H9 (cell line): ENCODE data around the gene PCSK2. TPM values are rescaled to one million over a fixed set of nuclear protein-coding genes. Genes with fewer than 3 reads are reported as not detected.

ENCODE experiments used
- DNase-seq: peaks from one replicate; pipeline ENCODE4 v3.0.0-alpha.2; 2017
- H2AFZ ChIP-seq: one replicate; pipeline ENCODE4 v1.6.1; 2013; ENCODE audit warnings: mild to moderate bottlenecking, low read length, control low read depth, moderate library complexity
- H2AK5ac ChIP-seq: 2 replicates; pipeline ENCODE4 v1.6.1; 2013; ENCODE audit warnings: low read length, control low read depth, mixed read lengths; ENCODE audit not compliant: insufficient read length
- H2BK120ac ChIP-seq: one replicate; pipeline ENCODE4 v1.6.1; 2013; ENCODE audit warnings: low read depth, mild to moderate bottlenecking, low read length, control low read depth, inconsistent platforms; ENCODE audit not compliant: poor library complexity, severe bottlenecking
- H2BK12ac ChIP-seq: 2 replicates; pipeline ENCODE4 v1.6.1; 2013; ENCODE audit warnings: low read length, control low read depth, mixed read lengths, low read depth; ENCODE audit not compliant: insufficient read length
- H2BK15ac ChIP-seq: 2 replicates; pipeline ENCODE4 v1.6.1; 2013; ENCODE audit warnings: low read depth, low read length, control low read depth
- H2BK20ac ChIP-seq: one replicate; pipeline ENCODE4 v1.6.1; 2013; ENCODE audit warnings: low read depth, mild to moderate bottlenecking, low read length, control low read depth, inconsistent platforms; ENCODE audit not compliant: poor library complexity, severe bottlenecking
- H2BK5ac ChIP-seq: 2 replicates; pipeline ENCODE4 v1.6.1; 2013; ENCODE audit warnings: low read length, control low read depth, mixed read lengths; ENCODE audit not compliant: insufficient read length
- H3K14ac ChIP-seq: 2 replicates; pipeline ENCODE4 v1.6.1; 2013; ENCODE audit warnings: low read length, control low read depth; ENCODE audit not compliant: insufficient read depth
- H3K18ac ChIP-seq: 2 replicates; pipeline ENCODE4 v1.6.1; 2013; ENCODE audit warnings: low read depth, mild to moderate bottlenecking, mixed read lengths, low read length, control low read depth; ENCODE audit not compliant: insufficient read length
- H3K23ac ChIP-seq: 2 replicates; pipeline ENCODE4 v1.6.1; 2013; ENCODE audit warnings: low read length, control low read depth, mixed read lengths, low read depth; ENCODE audit not compliant: insufficient read length
- H3K23me2 ChIP-seq: 2 replicates; pipeline ENCODE4 v1.6.1; 2013; ENCODE audit warnings: low read depth, mild to moderate bottlenecking, mixed read lengths, low read length, control low read depth; ENCODE audit not compliant: insufficient read length, poor library complexity, severe bottlenecking
- H3K27ac ChIP-seq: 2 replicates; pipeline ENCODE4 v1.5.1; 2013; ENCODE audit warnings: low read length, control low read depth, mixed read lengths, low read depth; ENCODE audit not compliant: insufficient read length
- H3K27me3 ChIP-seq: 2 replicates; pipeline ENCODE4 v1.6.1; 2013; ENCODE audit warnings: low read length, control low read depth, inconsistent platforms; ENCODE audit not compliant: insufficient read depth
- H3K4ac ChIP-seq: 2 replicates; pipeline ENCODE4 v1.6.1; 2013; ENCODE audit warnings: low read depth, mild to moderate bottlenecking, control low read depth, inconsistent platforms, low read length, moderate library complexity
- H3K4me1 ChIP-seq: 2 replicates; pipeline ENCODE4 v1.6.1; 2013; ENCODE audit warnings: low read length, control low read depth, inconsistent platforms; ENCODE audit not compliant: insufficient read depth
- H3K4me2 ChIP-seq: 2 replicates; pipeline ENCODE4 v1.6.1; 2013; ENCODE audit warnings: low read length, control low read depth, mixed read lengths; ENCODE audit not compliant: insufficient read length, insufficient read depth
- H3K56ac ChIP-seq: 2 replicates; pipeline ENCODE4 v1.6.1; 2013; ENCODE audit warnings: low read depth, mild to moderate bottlenecking, mixed read lengths, low read length, control low read depth; ENCODE audit not compliant: insufficient read length
- H3K79me1 ChIP-seq: 2 replicates; pipeline ENCODE4 v1.6.1; 2013; ENCODE audit warnings: low read depth, mild to moderate bottlenecking, moderate library complexity, low read length, control low read depth, inconsistent platforms; ENCODE audit not compliant: insufficient read depth, poor library complexity, severe bottlenecking
- H3K79me2 ChIP-seq: 2 replicates; pipeline ENCODE4 v1.6.1; 2013; ENCODE audit warnings: low read length, control low read depth, inconsistent platforms; ENCODE audit not compliant: insufficient read depth
- H3K9ac ChIP-seq: 2 replicates; pipeline ENCODE4 v1.6.1; 2013; ENCODE audit warnings: low read length, control low read depth, mixed read lengths; ENCODE audit not compliant: insufficient read length; ENCODE audit errors: extremely low read depth
- H3K9me3 ChIP-seq: one replicate; pipeline ENCODE4 v1.6.1; 2013; ENCODE audit warnings: low read depth, low read length, inconsistent platforms; ENCODE audit not compliant: control insufficient read depth
- H3T11ph ChIP-seq: one replicate; pipeline ENCODE4 v1.6.1; 2013; ENCODE audit warnings: mild to moderate bottlenecking, low read length, control low read depth, inconsistent platforms
- H4K20me1 ChIP-seq: one replicate; pipeline ENCODE4 v1.6.1; 2013; ENCODE audit not compliant: control insufficient read depth, insufficient read length, insufficient read depth
- H4K5ac ChIP-seq: 2 replicates; pipeline ENCODE4 v1.6.1; 2013; ENCODE audit warnings: low read depth, mild to moderate bottlenecking, mixed read lengths, low read length, control low read depth; ENCODE audit not compliant: insufficient read length
- H4K8ac ChIP-seq: replicated peaks from 2 replicates; pipeline ENCODE4 v1.6.1; 2013; ENCODE audit warnings: low read length, control low read depth, mixed read lengths, low read depth; ENCODE audit not compliant: insufficient read length
- H4K91ac ChIP-seq: 2 replicates; pipeline ENCODE4 v1.6.1; 2013; ENCODE audit warnings: low read depth, mild to moderate bottlenecking, moderate library complexity, mixed read lengths, low read length, control low read depth; ENCODE audit not compliant: insufficient read length
- H3K27ac Mint-ChIP-seq, 3 experiments: 2 replicates in 2 of 3; 3 replicates in 1 of 3; pipeline ENCODE4 v1.8.0; 2020 to 2021; ENCODE audit warnings: mixed read lengths in 3 of 3, mild to moderate bottlenecking in 1 of 3, moderate library complexity in 1 of 3
- H3K27me3 Mint-ChIP-seq: 2 replicates; pipeline ENCODE4 v1.8.0; 2021; ENCODE audit warnings: low read depth, mild to moderate bottlenecking, moderate library complexity, mixed read lengths
- H3K36me3 Mint-ChIP-seq, 3 experiments: 2 replicates in 2 of 3; 3 replicates in 1 of 3; pipeline ENCODE4 v1.8.0; 2020 to 2021; ENCODE audit warnings: low read depth in 3 of 3, mixed read lengths in 3 of 3; ENCODE audit not compliant: insufficient read depth in 1 of 3
- H3K4me1 Mint-ChIP-seq, 2 experiments: 2 replicates each; pipeline ENCODE4 v1.8.0; 2020; ENCODE audit warnings: mixed read lengths in 2 of 2
- H3K4me3 Mint-ChIP-seq, 2 experiments: 2 replicates in 1 of 2; 3 replicates in 1 of 2; pipeline ENCODE4 v1.8.0; 2020 to 2021; ENCODE audit warnings: mild to moderate bottlenecking in 2 of 2, mixed read lengths in 2 of 2, moderate library complexity in 1 of 2
- H3K9me3 Mint-ChIP-seq, 2 experiments: 2 replicates in 1 of 2; 3 replicates in 1 of 2; pipeline ENCODE4 v1.8.0; 2020; ENCODE audit warnings: mild to moderate bottlenecking in 2 of 2, mixed read lengths in 2 of 2, moderate library complexity in 1 of 2
- CTCF ChIP-seq: fragments of 200-600 bp; sonication (generic); conservative IDR thresholded peaks from 3 replicates; pipeline ENCODE4 v1.8.0; 2021; ENCODE audit warnings: antibody characterized with exemption, mild to moderate bottlenecking
- WGBS: extraction: QIAGEN DNeasy Blood & Tissue Kit; methylation state at CpG from one replicate; pipeline ENCODE4 v1.1.7; 2013; ENCODE audit warnings: missing lambda C conversion rate, low lambda C conversion rate, mixed read lengths; ENCODE audit not compliant: insufficient read length; ENCODE audit errors: extremely low coverage; 5-methylcytosine and 5-hydroxymethylcytosine counted together
- total RNA-seq: library from RNA; stranded (reverse); gene quantifications from 2 replicates; pipeline ENCODE4 v1.2.1, GENCODE V29; 2021

The PCSK2 gene
- total RNA-seq, 1 experiment from 2014 or later, result 2.8 TPM

GRCh38 chr20:17438436-17439039 is 211.7 kb downstream of the PCSK2 start:
- Histone ChIP-seq H4K20me1 (no peaks in the 10 kb centered on the region), H3K27ac (no peak overlapping the region), H3K4me2 (no peak overlapping the region), H3K23me2 (no peaks in the 10 kb centered on the region), H3K56ac (no peak overlapping the region), H3K79me1 (no peaks in the 10 kb centered on the region), H3K27me3 (no peaks in the 10 kb centered on the region), H2AK5ac (no peak overlapping the region), H3K18ac (no peak overlapping the region), H2BK20ac (no peak overlapping the region), H2BK5ac (no peak overlapping the region), H3K4me1 (no peaks in the 10 kb centered on the region), H3K9ac (no peak overlapping the region), H2AFZ (no peak overlapping the region), H4K5ac (no peak overlapping the region), H2BK15ac (no peak overlapping the region), H2BK120ac (no peak overlapping the region), H3K79me2 (no peaks in the 10 kb centered on the region), H4K91ac (no peak overlapping the region), H3K9me3 (no peaks in the 10 kb centered on the region), H3K23ac (no peak overlapping the region), H2BK12ac (no peak overlapping the region), H3T11ph (no peak overlapping the region), H3K14ac (no peak overlapping the region), H4K8ac (no peak overlapping the region), H3K4ac (no peak overlapping the region)
- Mint-ChIP-seq H3K4me3 (no peak overlapping the region), H3K36me3 (no peaks in the 10 kb centered on the region), H3K27me3 (peaks cover 10% of the 10 kb centered on the region), H3K9me3 (peaks cover 0 to 3% of the 10 kb centered on the region in 2 experiments; a peak in 1 of 5 replicates), H3K4me1 (peaks cover 4 to 8% of the 10 kb centered on the region in 2 experiments; a peak in 3 of 4 replicates), H3K27ac (no peak overlapping the region; a peak in 1 of 7 replicates)
- no CpG with 5 or more reads among the region's 9 CpGs for WGBS
- DNase-seq, result peak; percentile 53
- TF ChIP-seq CTCF, result peak; percentile 52; the same call in 2 of the 3 replicates
